ENCODE data around the gene APBA2.

- TF ChIP-seq, protein P1, sequence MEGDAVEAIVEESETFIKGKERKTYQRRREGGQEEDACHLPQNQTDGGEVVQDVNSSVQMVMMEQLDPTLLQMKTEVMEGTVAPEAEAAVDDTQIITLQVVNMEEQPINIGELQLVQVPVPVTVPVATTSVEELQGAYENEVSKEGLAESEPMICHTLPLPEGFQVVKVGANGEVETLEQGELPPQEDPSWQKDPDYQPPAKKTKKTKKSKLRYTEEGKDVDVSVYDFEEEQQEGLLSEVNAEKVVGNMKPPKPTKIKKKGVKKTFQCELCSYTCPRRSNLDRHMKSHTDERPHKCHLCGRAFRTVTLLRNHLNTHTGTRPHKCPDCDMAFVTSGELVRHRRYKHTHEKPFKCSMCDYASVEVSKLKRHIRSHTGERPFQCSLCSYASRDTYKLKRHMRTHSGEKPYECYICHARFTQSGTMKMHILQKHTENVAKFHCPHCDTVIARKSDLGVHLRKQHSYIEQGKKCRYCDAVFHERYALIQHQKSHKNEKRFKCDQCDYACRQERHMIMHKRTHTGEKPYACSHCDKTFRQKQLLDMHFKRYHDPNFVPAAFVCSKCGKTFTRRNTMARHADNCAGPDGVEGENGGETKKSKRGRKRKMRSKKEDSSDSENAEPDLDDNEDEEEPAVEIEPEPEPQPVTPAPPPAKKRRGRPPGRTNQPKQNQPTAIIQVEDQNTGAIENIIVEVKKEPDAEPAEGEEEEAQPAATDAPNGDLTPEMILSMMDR (conservative IDR thresholded peaks at IDR 0.05; ENCODE audit: low read depth, low read length), result no peak
- no peak for TF ChIP-seq POLR2A (IDR thresholded peaks at IDR 0.05; ENCODE audit: low read depth, low read length)
- TF ChIP-seq CEBPB (IDR thresholded peaks at IDR 0.05; ENCODE audit: low read depth, low read length), result no peak
- no peak for TF ChIP-seq NFE2L2 (IDR thresholded peaks at IDR 0.05; ENCODE audit: low read depth, low read length)
- TF ChIP-seq MXI1 (IDR thresholded peaks at IDR 0.05; ENCODE audit: borderline replicate concordance, low read depth, low read length), result no peak
- no peak for TF ChIP-seq FOS (IDR thresholded peaks at IDR 0.05; ENCODE audit: low read depth, low read length)
- no peak for TF ChIP-seq MAFK (IDR thresholded peaks at IDR 0.05; ENCODE audit: low read depth, low read length)
- TF ChIP-seq RCOR1 (IDR thresholded peaks at IDR 0.05; ENCODE audit: insufficient replicate concordance, low read length), result no peak
- no peak for TF ChIP-seq USF2 (IDR thresholded peaks at IDR 0.05; ENCODE audit: low read depth, low read length)
- no peak for TF ChIP-seq RAD21 (IDR thresholded peaks at IDR 0.05; ENCODE audit: low read length)
- TF ChIP-seq CHD1 (IDR thresholded peaks at IDR 0.05; ENCODE audit: low read depth, low read length), result no peak
- TF ChIP-seq, protein P2, sequence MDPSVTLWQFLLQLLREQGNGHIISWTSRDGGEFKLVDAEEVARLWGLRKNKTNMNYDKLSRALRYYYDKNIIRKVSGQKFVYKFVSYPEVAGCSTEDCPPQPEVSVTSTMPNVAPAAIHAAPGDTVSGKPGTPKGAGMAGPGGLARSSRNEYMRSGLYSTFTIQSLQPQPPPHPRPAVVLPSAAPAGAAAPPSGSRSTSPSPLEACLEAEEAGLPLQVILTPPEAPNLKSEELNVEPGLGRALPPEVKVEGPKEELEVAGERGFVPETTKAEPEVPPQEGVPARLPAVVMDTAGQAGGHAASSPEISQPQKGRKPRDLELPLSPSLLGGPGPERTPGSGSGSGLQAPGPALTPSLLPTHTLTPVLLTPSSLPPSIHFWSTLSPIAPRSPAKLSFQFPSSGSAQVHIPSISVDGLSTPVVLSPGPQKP (IDR thresholded peaks at IDR 0.05; ENCODE audit: borderline replicate concordance, low read depth, low read length), result no peak
Measured at GRCh38 chr15:28904003-28904402, 18.2 kb downstream of the APBA2 start.
